ENCODE measurements around the gene TMEM98.
"Not testable (repeated sequence)": the region's sequence is repeated elsewhere in the genome, so short reads cannot be mapped to it uniquely, and the experiment has no call there.

- not testable (repeated sequence) for TF ChIP-seq CTCF (conservative IDR thresholded peaks at IDR 0.05 in 1 of 2, IDR thresholded peaks at IDR 0.05 in 1 of 2; ENCODE audit: extremely low read depth in 1 of 2, insufficient read depth in 1 of 2, low read depth in 1 of 2, low read length in 2 of 2); EZH2 (IDR thresholded peaks at IDR 0.05; ENCODE audit: borderline replicate concordance, low read length)
Measured at GRCh38 chr17:32981611-32982010, 53.7 kb downstream of the TMEM98 start.

Data from mammary epithelial cell (primary cell).